H9 (cell line): ENCODE results near the gene THBS1. TPM values are rescaled to one million over a fixed set of nuclear protein-coding genes. Genes with fewer than 3 reads are reported as not detected.

ENCODE experiments used
- DNase-seq: peaks from one replicate; pipeline ENCODE4 v3.0.0-alpha.2; 2017
- H2AFZ ChIP-seq: one replicate; pipeline ENCODE4 v1.6.1; 2013; ENCODE audit warnings: mild to moderate bottlenecking, low read length, control low read depth, moderate library complexity
- H2AK5ac ChIP-seq: 2 replicates; pipeline ENCODE4 v1.6.1; 2013; ENCODE audit warnings: low read length, control low read depth, mixed read lengths; ENCODE audit not compliant: insufficient read length
- H2BK120ac ChIP-seq: one replicate; pipeline ENCODE4 v1.6.1; 2013; ENCODE audit warnings: low read depth, mild to moderate bottlenecking, low read length, control low read depth, inconsistent platforms; ENCODE audit not compliant: poor library complexity, severe bottlenecking
- H2BK12ac ChIP-seq: 2 replicates; pipeline ENCODE4 v1.6.1; 2013; ENCODE audit warnings: low read length, control low read depth, mixed read lengths, low read depth; ENCODE audit not compliant: insufficient read length
- H2BK15ac ChIP-seq: 2 replicates; pipeline ENCODE4 v1.6.1; 2013; ENCODE audit warnings: low read depth, low read length, control low read depth
- H2BK20ac ChIP-seq: one replicate; pipeline ENCODE4 v1.6.1; 2013; ENCODE audit warnings: low read depth, mild to moderate bottlenecking, low read length, control low read depth, inconsistent platforms; ENCODE audit not compliant: poor library complexity, severe bottlenecking
- H2BK5ac ChIP-seq: 2 replicates; pipeline ENCODE4 v1.6.1; 2013; ENCODE audit warnings: low read length, control low read depth, mixed read lengths; ENCODE audit not compliant: insufficient read length
- H3K14ac ChIP-seq: 2 replicates; pipeline ENCODE4 v1.6.1; 2013; ENCODE audit warnings: low read length, control low read depth; ENCODE audit not compliant: insufficient read depth
- H3K18ac ChIP-seq: 2 replicates; pipeline ENCODE4 v1.6.1; 2013; ENCODE audit warnings: low read depth, mild to moderate bottlenecking, mixed read lengths, low read length, control low read depth; ENCODE audit not compliant: insufficient read length
- H3K23ac ChIP-seq: 2 replicates; pipeline ENCODE4 v1.6.1; 2013; ENCODE audit warnings: low read length, control low read depth, mixed read lengths, low read depth; ENCODE audit not compliant: insufficient read length
- H3K23me2 ChIP-seq: 2 replicates; pipeline ENCODE4 v1.6.1; 2013; ENCODE audit warnings: low read depth, mild to moderate bottlenecking, mixed read lengths, low read length, control low read depth; ENCODE audit not compliant: insufficient read length, poor library complexity, severe bottlenecking
- H3K27ac ChIP-seq: 2 replicates; pipeline ENCODE4 v1.5.1; 2013; ENCODE audit warnings: low read length, control low read depth, mixed read lengths, low read depth; ENCODE audit not compliant: insufficient read length
- H3K27me3 ChIP-seq: 2 replicates; pipeline ENCODE4 v1.6.1; 2013; ENCODE audit warnings: low read length, control low read depth, inconsistent platforms; ENCODE audit not compliant: insufficient read depth
- H3K4ac ChIP-seq: 2 replicates; pipeline ENCODE4 v1.6.1; 2013; ENCODE audit warnings: low read depth, mild to moderate bottlenecking, control low read depth, inconsistent platforms, low read length, moderate library complexity
- H3K4me1 ChIP-seq: 2 replicates; pipeline ENCODE4 v1.6.1; 2013; ENCODE audit warnings: low read length, control low read depth, inconsistent platforms; ENCODE audit not compliant: insufficient read depth
- H3K4me2 ChIP-seq: 2 replicates; pipeline ENCODE4 v1.6.1; 2013; ENCODE audit warnings: low read length, control low read depth, mixed read lengths; ENCODE audit not compliant: insufficient read length, insufficient read depth
- H3K56ac ChIP-seq: 2 replicates; pipeline ENCODE4 v1.6.1; 2013; ENCODE audit warnings: low read depth, mild to moderate bottlenecking, mixed read lengths, low read length, control low read depth; ENCODE audit not compliant: insufficient read length
- H3K79me1 ChIP-seq: 2 replicates; pipeline ENCODE4 v1.6.1; 2013; ENCODE audit warnings: low read depth, mild to moderate bottlenecking, moderate library complexity, low read length, control low read depth, inconsistent platforms; ENCODE audit not compliant: insufficient read depth, poor library complexity, severe bottlenecking
- H3K79me2 ChIP-seq: 2 replicates; pipeline ENCODE4 v1.6.1; 2013; ENCODE audit warnings: low read length, control low read depth, inconsistent platforms; ENCODE audit not compliant: insufficient read depth
- H3K9ac ChIP-seq: 2 replicates; pipeline ENCODE4 v1.6.1; 2013; ENCODE audit warnings: low read length, control low read depth, mixed read lengths; ENCODE audit not compliant: insufficient read length; ENCODE audit errors: extremely low read depth
- H3K9me3 ChIP-seq: one replicate; pipeline ENCODE4 v1.6.1; 2013; ENCODE audit warnings: low read depth, low read length, inconsistent platforms; ENCODE audit not compliant: control insufficient read depth
- H3T11ph ChIP-seq: one replicate; pipeline ENCODE4 v1.6.1; 2013; ENCODE audit warnings: mild to moderate bottlenecking, low read length, control low read depth, inconsistent platforms
- H4K20me1 ChIP-seq: one replicate; pipeline ENCODE4 v1.6.1; 2013; ENCODE audit not compliant: control insufficient read depth, insufficient read length, insufficient read depth
- H4K5ac ChIP-seq: 2 replicates; pipeline ENCODE4 v1.6.1; 2013; ENCODE audit warnings: low read depth, mild to moderate bottlenecking, mixed read lengths, low read length, control low read depth; ENCODE audit not compliant: insufficient read length
- H4K8ac ChIP-seq: replicated peaks from 2 replicates; pipeline ENCODE4 v1.6.1; 2013; ENCODE audit warnings: low read length, control low read depth, mixed read lengths, low read depth; ENCODE audit not compliant: insufficient read length
- H4K91ac ChIP-seq: 2 replicates; pipeline ENCODE4 v1.6.1; 2013; ENCODE audit warnings: low read depth, mild to moderate bottlenecking, moderate library complexity, mixed read lengths, low read length, control low read depth; ENCODE audit not compliant: insufficient read length
- H3K27ac Mint-ChIP-seq, 3 experiments: 2 replicates in 2 of 3; 3 replicates in 1 of 3; pipeline ENCODE4 v1.8.0; 2020 to 2021; ENCODE audit warnings: mixed read lengths in 3 of 3, mild to moderate bottlenecking in 1 of 3, moderate library complexity in 1 of 3
- H3K27me3 Mint-ChIP-seq: 2 replicates; pipeline ENCODE4 v1.8.0; 2021; ENCODE audit warnings: low read depth, mild to moderate bottlenecking, moderate library complexity, mixed read lengths
- H3K36me3 Mint-ChIP-seq, 3 experiments: 2 replicates in 2 of 3; 3 replicates in 1 of 3; pipeline ENCODE4 v1.8.0; 2020 to 2021; ENCODE audit warnings: low read depth in 3 of 3, mixed read lengths in 3 of 3; ENCODE audit not compliant: insufficient read depth in 1 of 3
- H3K4me1 Mint-ChIP-seq, 2 experiments: 2 replicates each; pipeline ENCODE4 v1.8.0; 2020; ENCODE audit warnings: mixed read lengths in 2 of 2
- H3K4me3 Mint-ChIP-seq, 2 experiments: 2 replicates in 1 of 2; 3 replicates in 1 of 2; pipeline ENCODE4 v1.8.0; 2020 to 2021; ENCODE audit warnings: mild to moderate bottlenecking in 2 of 2, mixed read lengths in 2 of 2, moderate library complexity in 1 of 2
- H3K9me3 Mint-ChIP-seq, 2 experiments: 2 replicates in 1 of 2; 3 replicates in 1 of 2; pipeline ENCODE4 v1.8.0; 2020; ENCODE audit warnings: mild to moderate bottlenecking in 2 of 2, mixed read lengths in 2 of 2, moderate library complexity in 1 of 2
- CTCF ChIP-seq: fragments of 200-600 bp; sonication (generic); conservative IDR thresholded peaks from 3 replicates; pipeline ENCODE4 v1.8.0; 2021; ENCODE audit warnings: antibody characterized with exemption, mild to moderate bottlenecking
- WGBS: extraction: QIAGEN DNeasy Blood & Tissue Kit; methylation state at CpG from one replicate; pipeline ENCODE4 v1.1.7; 2013; ENCODE audit warnings: missing lambda C conversion rate, low lambda C conversion rate, mixed read lengths; ENCODE audit not compliant: insufficient read length; ENCODE audit errors: extremely low coverage; 5-methylcytosine and 5-hydroxymethylcytosine counted together
- total RNA-seq: library from RNA; stranded (reverse); gene quantifications from 2 replicates; pipeline ENCODE4 v1.2.1, GENCODE V29; 2021

The THBS1 gene
- total RNA-seq, 1 experiment from 2014 or later: 72.1 TPM

GRCh38 chr15:39628546-39629257 lies 47.8 kb downstream of the THBS1 start:
- no peak overlapping the region for H3K23ac ChIP-seq
- no peak overlapping the region for H3T11ph ChIP-seq
- no peaks in the 10 kb centered on the region for H3K79me2 ChIP-seq
- no peak overlapping the region for H3K18ac ChIP-seq
- no peak overlapping the region for H2BK120ac ChIP-seq
- no peak overlapping the region for H2BK12ac ChIP-seq
- Mint-ChIP-seq H3K4me1 (peaks cover 3 to 4% of the 10 kb centered on the region in 2 experiments; a peak in 2 of 4 replicates), H3K27me3 (no peaks in the 10 kb centered on the region; the same call in 1 of the 2 replicates), H3K9me3 (peaks cover 2 to 3% of the 10 kb centered on the region in 2 experiments; a peak in 4 of 5 replicates), H3K36me3 (no peaks in the 10 kb centered on the region), H3K27ac (no peak overlapping the region), H3K4me3 (no peak overlapping the region)
- H3K56ac ChIP-seq: no peak overlapping the region
- no peak overlapping the region for H3K14ac ChIP-seq
- H3K4ac ChIP-seq: no peak overlapping the region
- DNase-seq: no peak
- H4K5ac ChIP-seq: no peak overlapping the region
- no peak overlapping the region for H3K4me2 ChIP-seq
- H3K27me3 ChIP-seq: no peaks in the 10 kb centered on the region
- no peak overlapping the region for H2BK5ac ChIP-seq
- no peak overlapping the region for H2AFZ ChIP-seq
- H3K4me1 ChIP-seq: no peaks in the 10 kb centered on the region
- H4K91ac ChIP-seq: no peak overlapping the region
- H3K9me3 ChIP-seq: no peaks in the 10 kb centered on the region
- H2BK20ac ChIP-seq: no peak overlapping the region
- no peak overlapping the region for H4K8ac ChIP-seq
- no CpG with 5 or more reads among the region's 9 CpGs for WGBS
- no peaks in the 10 kb centered on the region for H3K23me2 ChIP-seq
- no peak for TF ChIP-seq CTCF
- H3K9ac ChIP-seq: no peak overlapping the region
- no peaks in the 10 kb centered on the region for H3K79me1 ChIP-seq
- H3K27ac ChIP-seq: no peak overlapping the region
- H4K20me1 ChIP-seq: peaks cover 2% of the 10 kb centered on the region
- no peak overlapping the region for H2AK5ac ChIP-seq
- no peak overlapping the region for H2BK15ac ChIP-seq
